HG03175 (cell line): ENCODE data around the gene USP7.
"Not testable (repeated sequence)": the region's sequence is repeated elsewhere in the genome, so short reads cannot be mapped to it uniquely, and the experiment has no call there.

Experiments
- ATAC-seq: cut with Tn5 transposase; IDR thresholded peaks from one replicate; pipeline ENCODE4 v1.9.1; 2021; ENCODE audit warnings: mild to moderate bottlenecking, moderate library complexity; ENCODE audit not compliant: unreplicated experiment

The USP7 gene

GRCh38 chr16:8848939-8849391 lies 114.7 kb downstream of the USP7 start:
- ATAC-seq: no peak

GRCh38 chr16:8848231-8848938 lies 115.3 kb downstream of the USP7 start:
- ATAC-seq: no peak

DNA sequence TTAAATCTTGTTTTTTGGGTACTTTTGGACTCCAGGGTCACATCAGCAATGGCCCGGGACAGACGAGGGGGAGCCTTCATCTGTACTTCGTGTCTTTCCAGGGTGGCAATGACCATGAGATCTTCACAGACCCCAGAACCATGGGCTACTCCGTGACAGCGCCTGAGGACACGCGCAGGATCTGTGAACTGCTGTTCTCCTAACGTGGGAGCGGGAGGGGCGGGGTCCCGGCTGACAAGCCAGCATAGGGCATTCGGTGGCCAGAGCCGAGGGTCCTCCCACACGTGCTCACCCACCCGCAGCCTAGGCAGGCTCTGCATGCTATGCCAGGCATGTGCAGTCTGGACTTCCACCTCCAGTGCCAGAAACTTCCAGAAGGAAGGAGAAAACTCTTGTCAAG lies 116.1 kb downstream of the USP7 start:
- no peak for ATAC-seq

DNA sequence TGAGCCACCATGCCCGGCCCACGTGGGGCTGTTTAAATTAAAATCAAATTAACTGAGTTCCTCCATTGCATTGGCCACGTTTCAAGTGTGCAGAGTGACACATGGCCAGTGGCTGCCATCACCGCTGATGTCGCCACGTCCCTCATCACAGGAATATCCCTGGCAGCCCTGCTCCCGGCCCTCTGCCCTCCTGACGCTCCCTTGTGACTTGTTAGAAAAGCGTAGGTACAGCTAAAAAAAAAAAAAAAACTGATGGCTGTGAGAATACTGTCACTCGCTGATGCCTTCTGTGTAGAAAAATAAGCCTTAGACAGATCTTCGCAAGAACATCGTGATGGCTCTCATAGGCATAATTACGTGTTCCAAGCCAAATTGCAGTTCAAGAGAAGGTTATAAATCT lies 116.6 kb downstream of the USP7 start:
- ATAC-seq: no peak

- ATAC-seq: no peak
These were observed 117.2 kb downstream of the USP7 start for GRCh38 chr16:8846401-8846932.

- ATAC-seq: no peak
These were observed 117.9 kb downstream of the USP7 start for GRCh38 chr16:8845699-8846298.

DNA sequence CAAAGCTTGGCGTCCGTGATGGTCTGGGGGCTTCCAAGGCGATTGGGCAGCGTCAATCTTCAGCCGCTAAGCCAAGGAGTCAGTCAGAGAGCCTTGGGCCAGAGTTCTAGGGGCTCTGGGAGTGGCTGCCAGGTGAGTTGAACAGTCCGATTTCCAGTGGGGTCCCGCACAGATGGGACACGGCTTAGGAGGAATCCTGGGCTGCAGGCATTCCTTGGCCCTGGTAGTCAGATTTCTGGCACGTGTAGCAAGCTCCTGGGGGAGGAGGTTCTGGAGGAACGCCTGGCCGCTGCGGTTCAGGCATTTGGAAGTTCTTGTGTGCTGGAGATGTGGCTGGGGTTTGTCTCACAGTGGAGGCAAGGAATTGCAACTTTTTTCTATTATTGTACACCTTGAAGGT lies 120.4 kb downstream of the USP7 start:
- not testable (repeated sequence) for ATAC-seq
